Thyroid gland (tissue), 4 donors: Measurements from ENCODE around the gene RITA1. TPM values are rescaled to one million over a fixed set of nuclear protein-coding genes. Genes with fewer than 3 reads are reported as not detected.
A peak's percentile ranks its signal among the peaks of the same experiment; 100 is the strongest.

Experiments
- DNase-seq, 2 donors: peaks; one replicate each; pipeline ENCODE4 v3.0.0-alpha.2; 2019
- H3K27ac ChIP-seq, 3 donors: fragments of 200-600 bp; sonication (generic); 1 replicate in 2 of 3; 2 replicates in 1 of 3; pipeline ENCODE4 v1.5.1; 2016 to 2019; ENCODE audit warnings: mild to moderate bottlenecking in 1 of 3, moderate library complexity in 1 of 3
- H3K27me3 ChIP-seq: fragments of 200-600 bp; sonication (generic); one replicate; pipeline ENCODE4 v1.5.1; 2019
- H3K36me3 ChIP-seq, 2 donors: fragments of 200-600 bp; sonication (generic); one replicate each; pipeline ENCODE4 v1.5.1; 2016 to 2019
- H3K4me1 ChIP-seq, 2 donors: fragments of 200-600 bp; sonication (generic); one replicate each; pipeline ENCODE4 v1.5.1; 2017 to 2019
- H3K4me3 ChIP-seq, 3 donors: fragments of 200-600 bp; sonication (generic); replicated peaks in 1 of 3; 1 replicate in 2 of 3; 2 replicates in 1 of 3; pipeline ENCODE4 v1.5.1; 2016; ENCODE audit warnings: mild to moderate bottlenecking in 1 of 3
- H3K9me3 ChIP-seq: fragments of 200-600 bp; sonication (generic); one replicate; pipeline ENCODE4 v1.5.1; 2017
- CTCF ChIP-seq, 6 experiments: fragments of 200-600 bp in 3 of 6; fragments of 450-650 bp in 3 of 6; sonication (generic) in 3 of 6; IDR thresholded peaks; one replicate each; pipeline ENCODE4 v1.5.1; 2016 to 2019; ENCODE audit warnings: antibody characterized with exemption in 6 of 6, mild to moderate bottlenecking in 2 of 6, inconsistent platforms in 1 of 6, moderate library complexity in 1 of 6
- POLR2A ChIP-seq, 2 donors: fragments of 450-650 bp; IDR thresholded peaks; one replicate each; pipeline ENCODE4 v1.6.1; 2017; ENCODE audit warnings: antibody characterized with exemption in 2 of 2, mild to moderate bottlenecking in 2 of 2, moderate library complexity in 1 of 2
- WGBS, 2 donors: methylation state at CpG; one replicate each; pipeline ENCODE4 v1.1.5; 2017; 5-methylcytosine and 5-hydroxymethylcytosine counted together
- intact Hi-C: fragments of 100-400 bp; cut with DNase I; formaldehyde crosslinking; loops from one replicate; pipeline ENCODE4 v1.15.1; 2023
- total RNA-seq, 4 donors: library from RNA; depleted of rRNA; stranded (reverse); fragments of >200 nt; gene quantifications; one replicate each; pipeline ENCODE4 v1.2.3, GENCODE V29; 2016

RITA1 gene
- total RNA-seq, 4 donors from 2014 or later, result 26.6 to 39.6 (median 32.8) TPM

GRCh38 chr12:113221997-113222729, 36.6 kb downstream of the RITA1 start:
- H3K4me3 ChIP-seq, result peak overlapping the region; percentile 24 to 93 (median 38)
- no peaks in the 10 kb centered on the region for H3K27me3 ChIP-seq
- H3K36me3 ChIP-seq, result no peaks in the 10 kb centered on the region
- peak overlapping the region; percentile 89 to 98 (median 97) for H3K27ac ChIP-seq
- H3K9me3 ChIP-seq, result no peaks in the 10 kb centered on the region
- intact Hi-C loops, result no loop called here
- no peak for TF ChIP-seq POLR2A (IDR thresholded peaks at IDR 0.05)
- TF ChIP-seq CTCF (IDR thresholded peaks at IDR 0.05), result no peak
- WGBS, 2 donors, result 7% methylated on average over 11 to 12 of the region's 12 CpGs
- DNase-seq, result no peak
- peaks cover 33 to 35% of the 10 kb centered on the region in 2 donors for H3K4me1 ChIP-seq

GRCh38 chr12:113222730-113223531, 37.4 kb downstream of the RITA1 start:
- peak overlapping the region; percentile 89 to 98 (median 97) for H3K27ac ChIP-seq
- peak overlapping the region in 2 of 3 donors; percentile 24 to 93 for H3K4me3 ChIP-seq
- intact Hi-C loops, result no loop called here
- TF ChIP-seq POLR2A (IDR thresholded peaks at IDR 0.05) (peak in 1 of 2 donors; percentile 65), CTCF (IDR thresholded peaks at IDR 0.05) (peak in 2 of 6 experiments; percentile 12 to 15)
- peaks cover 0 to 1% of the 10 kb centered on the region in 2 donors for H3K36me3 ChIP-seq
- peak; percentile 89 for DNase-seq
- H3K4me1 ChIP-seq, result peaks cover 40 to 42% of the 10 kb centered on the region in 2 donors
- H3K27me3 ChIP-seq, result no peaks in the 10 kb centered on the region
- 11 to 13% methylated on average over 11 of the region's 11 CpGs for WGBS, 2 donors
- no peaks in the 10 kb centered on the region for H3K9me3 ChIP-seq

- no peak for TF ChIP-seq CTCF (IDR thresholded peaks at IDR 0.05)
- no peak for TF ChIP-seq POLR2A (IDR thresholded peaks at IDR 0.05)
- Histone ChIP-seq H3K27me3 (no peaks in the 10 kb centered on the region), H3K4me1 (peaks cover 57 to 62% of the 10 kb centered on the region in 2 donors), H3K9me3 (no peaks in the 10 kb centered on the region), H3K36me3 (peaks cover 8 to 10% of the 10 kb centered on the region in 2 donors), H3K27ac (peak overlapping the region; percentile 92 to 98 (median 96)), H3K4me3 (no peak overlapping the region)
- no peak for DNase-seq
- WGBS, 2 donors, result 96 to 97% methylated on average over 4 of the region's 4 CpGs
- intact Hi-C loops, result no loop called here
Measured at GRCh38 chr12:113224955-113225354, 39.4 kb downstream of the RITA1 start.

- TF ChIP-seq CTCF (IDR thresholded peaks at IDR 0.05), result no peak
- TF ChIP-seq POLR2A (IDR thresholded peaks at IDR 0.05), result no peak
- H3K4me3 ChIP-seq, result no peak overlapping the region
- H3K4me1 ChIP-seq, result peaks cover 61 to 75% of the 10 kb centered on the region in 2 donors
- no peaks in the 10 kb centered on the region for H3K27me3 ChIP-seq
- 54 to 57% methylated on average over 9 to 13 of the region's 13 CpGs for WGBS, 2 donors
- peak; percentile 85 to 86 for DNase-seq
- intact Hi-C loops, result no loop called here
- peak overlapping the region; percentile 92 to 98 (median 96) for H3K27ac ChIP-seq
- no peaks in the 10 kb centered on the region for H3K9me3 ChIP-seq
- peaks cover 14 to 18% of the 10 kb centered on the region in 2 donors for H3K36me3 ChIP-seq
Measured at GRCh38 chr12:113226696-113227568, 41.4 kb downstream of the RITA1 start.
